HL-60 (cell line): ENCODE results near the gene RSF1.
"Not testable (repeated sequence)": the region's sequence is repeated elsewhere in the genome, so short reads cannot be mapped to it uniquely, and the experiment has no call there.

Experiments used
- DNase-seq, 2 experiments: peaks; one replicate each; pipeline ENCODE4 v3.0.0-alpha.2; 2010 to 2020; ENCODE audit warnings: low read depth in 1 of 2, low spot score in 1 of 2
- H3K27ac ChIP-seq: fragments of 250-450 bp; sonication (Bioruptor Pico); replicated peaks from 2 replicates; pipeline ENCODE4 v1.5.1; 2020; ENCODE audit warnings: mild to moderate bottlenecking, moderate library complexity
- H3K27me3 ChIP-seq: fragments of 250-450 bp; sonication (Bioruptor Pico); 2 replicates; pipeline ENCODE4 v1.5.1; 2021; ENCODE audit warnings: mild to moderate bottlenecking, moderate library complexity; ENCODE audit not compliant: insufficient read depth, poor library complexity, severe bottlenecking
- H3K4me3 ChIP-seq: replicated peaks from 2 replicates; pipeline ENCODE4 v1.5.1; 2011; ENCODE audit warnings: mild to moderate bottlenecking, control low read depth, low read length; ENCODE audit not compliant: insufficient read depth
- GABPA ChIP-seq: IDR thresholded peaks from 2 replicates; pipeline ENCODE4 v1.6.1; 2012; ENCODE audit warnings: low read depth
- POLR2AphosphoS5 ChIP-seq: IDR thresholded peaks from 2 replicates; pipeline ENCODE4 v1.6.1; 2012; ENCODE audit warnings: low read depth
- SPI1 ChIP-seq: IDR thresholded peaks from 2 replicates; pipeline ENCODE4 v1.6.1; 2012; ENCODE audit warnings: low read depth, mild to moderate bottlenecking, borderline replicate concordance
- TF ChIP-seq, protein P1 (sequence below): IDR thresholded peaks from one replicate; pipeline ENCODE4 v1.5.1; 2011; ENCODE audit warnings: low read length, control low read depth, inconsistent platforms; ENCODE audit not compliant: insufficient read depth
- TF ChIP-seq, protein P2 (sequence below): IDR thresholded peaks from 2 replicates; pipeline ENCODE4 v1.6.1; 2012; ENCODE audit warnings: low read depth; ENCODE audit not compliant: insufficient replicate concordance

Gene RSF1

DNA sequence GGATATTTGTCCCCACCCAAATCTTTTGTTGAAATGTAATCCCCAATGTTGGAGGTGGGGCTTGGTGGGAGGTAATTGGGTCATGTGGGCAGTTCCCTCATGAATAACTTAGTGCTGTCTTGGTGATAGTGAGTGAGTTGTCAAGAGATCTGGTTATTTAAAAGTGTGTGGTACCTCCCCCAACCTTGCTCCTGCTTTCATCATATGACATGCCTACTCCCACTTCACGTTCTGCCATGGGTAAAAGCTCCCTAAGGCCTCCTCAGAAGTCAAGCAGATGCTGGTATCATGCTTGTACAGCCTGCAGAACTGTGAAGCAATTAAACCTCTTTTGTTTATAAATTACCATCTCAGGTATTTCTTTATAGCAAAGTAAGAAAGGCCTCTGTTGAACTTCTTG, 31.0 kb upstream of the RSF1 start:
- no peak for DNase-seq
- TF ChIP-seq, protein P1, sequence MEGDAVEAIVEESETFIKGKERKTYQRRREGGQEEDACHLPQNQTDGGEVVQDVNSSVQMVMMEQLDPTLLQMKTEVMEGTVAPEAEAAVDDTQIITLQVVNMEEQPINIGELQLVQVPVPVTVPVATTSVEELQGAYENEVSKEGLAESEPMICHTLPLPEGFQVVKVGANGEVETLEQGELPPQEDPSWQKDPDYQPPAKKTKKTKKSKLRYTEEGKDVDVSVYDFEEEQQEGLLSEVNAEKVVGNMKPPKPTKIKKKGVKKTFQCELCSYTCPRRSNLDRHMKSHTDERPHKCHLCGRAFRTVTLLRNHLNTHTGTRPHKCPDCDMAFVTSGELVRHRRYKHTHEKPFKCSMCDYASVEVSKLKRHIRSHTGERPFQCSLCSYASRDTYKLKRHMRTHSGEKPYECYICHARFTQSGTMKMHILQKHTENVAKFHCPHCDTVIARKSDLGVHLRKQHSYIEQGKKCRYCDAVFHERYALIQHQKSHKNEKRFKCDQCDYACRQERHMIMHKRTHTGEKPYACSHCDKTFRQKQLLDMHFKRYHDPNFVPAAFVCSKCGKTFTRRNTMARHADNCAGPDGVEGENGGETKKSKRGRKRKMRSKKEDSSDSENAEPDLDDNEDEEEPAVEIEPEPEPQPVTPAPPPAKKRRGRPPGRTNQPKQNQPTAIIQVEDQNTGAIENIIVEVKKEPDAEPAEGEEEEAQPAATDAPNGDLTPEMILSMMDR, result no peak
- TF ChIP-seq GABPA (no peak), SPI1 (no peak), POLR2AphosphoS5 (no peak)
- TF ChIP-seq, protein P2, sequence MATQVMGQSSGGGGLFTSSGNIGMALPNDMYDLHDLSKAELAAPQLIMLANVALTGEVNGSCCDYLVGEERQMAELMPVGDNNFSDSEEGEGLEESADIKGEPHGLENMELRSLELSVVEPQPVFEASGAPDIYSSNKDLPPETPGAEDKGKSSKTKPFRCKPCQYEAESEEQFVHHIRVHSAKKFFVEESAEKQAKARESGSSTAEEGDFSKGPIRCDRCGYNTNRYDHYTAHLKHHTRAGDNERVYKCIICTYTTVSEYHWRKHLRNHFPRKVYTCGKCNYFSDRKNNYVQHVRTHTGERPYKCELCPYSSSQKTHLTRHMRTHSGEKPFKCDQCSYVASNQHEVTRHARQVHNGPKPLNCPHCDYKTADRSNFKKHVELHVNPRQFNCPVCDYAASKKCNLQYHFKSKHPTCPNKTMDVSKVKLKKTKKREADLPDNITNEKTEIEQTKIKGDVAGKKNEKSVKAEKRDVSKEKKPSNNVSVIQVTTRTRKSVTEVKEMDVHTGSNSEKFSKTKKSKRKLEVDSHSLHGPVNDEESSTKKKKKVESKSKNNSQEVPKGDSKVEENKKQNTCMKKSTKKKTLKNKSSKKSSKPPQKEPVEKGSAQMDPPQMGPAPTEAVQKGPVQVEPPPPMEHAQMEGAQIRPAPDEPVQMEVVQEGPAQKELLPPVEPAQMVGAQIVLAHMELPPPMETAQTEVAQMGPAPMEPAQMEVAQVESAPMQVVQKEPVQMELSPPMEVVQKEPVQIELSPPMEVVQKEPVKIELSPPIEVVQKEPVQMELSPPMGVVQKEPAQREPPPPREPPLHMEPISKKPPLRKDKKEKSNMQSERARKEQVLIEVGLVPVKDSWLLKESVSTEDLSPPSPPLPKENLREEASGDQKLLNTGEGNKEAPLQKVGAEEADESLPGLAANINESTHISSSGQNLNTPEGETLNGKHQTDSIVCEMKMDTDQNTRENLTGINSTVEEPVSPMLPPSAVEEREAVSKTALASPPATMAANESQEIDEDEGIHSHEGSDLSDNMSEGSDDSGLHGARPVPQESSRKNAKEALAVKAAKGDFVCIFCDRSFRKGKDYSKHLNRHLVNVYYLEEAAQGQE, result no peak
- H3K27me3 ChIP-seq, result no peaks in the 10 kb centered on the region

DNA sequence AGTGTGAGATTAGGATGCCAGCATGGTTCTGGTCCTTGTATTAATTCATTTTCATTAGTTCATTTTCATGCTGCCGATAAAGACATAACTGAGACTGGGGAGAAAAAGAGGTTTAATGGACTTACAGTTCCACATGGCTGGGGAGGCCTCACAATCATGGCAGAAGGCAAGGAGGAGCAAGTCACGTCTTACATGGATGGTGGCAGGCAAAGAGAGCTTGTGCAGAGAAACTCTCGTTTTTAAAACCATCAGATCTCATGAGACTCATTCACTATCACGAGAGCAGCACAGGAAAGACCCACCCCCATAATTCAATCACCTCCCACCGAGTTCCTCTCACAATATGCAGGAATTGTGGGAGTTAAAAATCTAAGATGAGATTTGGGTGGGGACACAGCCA, 23.2 kb upstream of the RSF1 start:
- H3K4me3 ChIP-seq, H3K27ac ChIP-seq, H3K27me3 ChIP-seq: not testable (repeated sequence)

More for the DNA sequence above, 31.0 kb upstream of the RSF1 start:
- Histone ChIP-seq H3K27ac (no peak overlapping the region), H3K4me3 (no peak overlapping the region)

DNA sequence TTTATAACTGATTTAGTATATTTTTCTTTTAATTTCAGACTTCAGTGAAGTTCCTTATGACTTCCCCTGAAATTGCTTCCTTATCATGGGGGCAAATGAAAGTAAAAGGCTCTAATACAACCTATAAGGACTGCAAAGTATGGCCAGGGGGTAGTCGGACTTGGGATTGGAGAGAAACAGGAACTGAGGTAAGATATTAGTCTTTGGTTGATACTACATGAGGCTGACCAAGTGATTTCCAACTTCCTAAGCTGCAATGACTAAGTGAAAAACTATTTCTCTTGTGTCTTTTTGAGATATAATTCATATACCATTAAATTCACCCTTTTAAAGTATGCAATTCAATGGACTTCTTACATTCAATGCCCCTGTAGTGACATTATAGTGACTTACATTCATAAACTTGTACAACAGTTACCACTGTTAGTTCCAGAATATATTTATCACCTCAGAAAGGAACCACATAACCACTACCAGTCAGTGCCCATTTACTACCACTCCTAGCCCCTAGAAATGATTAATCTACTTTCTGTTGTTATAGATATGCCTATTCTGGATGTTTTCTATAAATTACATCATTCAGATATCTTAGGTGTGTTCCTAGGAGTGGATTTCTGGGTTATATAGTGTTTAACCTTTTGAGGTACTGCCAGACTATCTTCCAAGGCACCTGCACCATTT, 22.1 kb upstream of the RSF1 start:
- H3K27me3 ChIP-seq, result no peaks in the 10 kb centered on the region
- H3K27ac ChIP-seq, result peak overlapping the region; percentile 3
- TF ChIP-seq GABPA, result no peak
- peak; percentile 80 for TF ChIP-seq SPI1
- H3K4me3 ChIP-seq, result no peak overlapping the region
- DNase-seq, result peak in 1 of 2 experiments; percentile 15

More for the DNA sequence above, 23.2 kb upstream of the RSF1 start:
- not testable (repeated sequence) for DNase-seq

DNA sequence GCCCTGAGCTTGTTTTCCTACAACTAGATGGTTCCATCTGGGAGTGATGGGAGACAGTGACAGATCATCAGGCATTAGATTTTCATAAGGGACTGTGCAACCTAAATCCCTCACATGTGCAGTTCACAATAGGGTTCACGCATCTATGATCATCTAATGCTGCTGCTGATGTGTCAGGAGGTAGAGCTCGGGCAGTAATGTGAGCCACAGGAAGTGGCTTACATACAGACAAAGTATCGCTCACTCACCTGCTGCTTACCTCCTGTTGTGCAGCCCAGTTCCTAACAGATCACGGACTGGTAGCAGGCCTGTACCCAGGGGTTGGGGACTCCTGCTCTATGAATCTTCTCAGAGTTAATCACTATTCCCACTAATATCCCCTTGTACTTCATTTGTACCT, 12.8 kb upstream of the RSF1 start:
- Histone ChIP-seq H3K27ac (no peak overlapping the region), H3K27me3 (no peaks in the 10 kb centered on the region)
- no peak for DNase-seq

DNA sequence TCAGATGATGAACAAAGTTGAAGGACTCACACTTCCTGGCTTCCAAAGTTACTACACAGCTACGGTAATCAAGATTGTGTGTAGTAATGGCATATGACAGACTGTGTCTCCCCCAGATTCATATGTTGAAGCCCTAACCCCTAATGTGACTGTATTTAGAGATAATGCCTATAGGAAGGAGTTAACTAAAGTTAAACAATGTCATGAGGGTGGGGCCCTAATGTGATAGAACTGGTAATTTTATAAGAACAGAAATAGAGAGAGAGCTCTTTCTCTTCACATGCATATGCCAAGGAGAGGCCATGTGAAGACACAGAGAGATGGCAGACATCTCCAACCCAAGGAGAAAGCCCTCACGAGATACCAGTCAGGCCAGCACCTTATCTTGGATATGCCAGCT, 8.4 kb upstream of the RSF1 start:
- Histone ChIP-seq H3K27me3 (no peaks in the 10 kb centered on the region), H3K4me3 (no peak overlapping the region), H3K27ac (no peak overlapping the region)
- no peak for DNase-seq
- TF ChIP-seq GABPA, result no peak

More for the DNA sequence above, 12.8 kb upstream of the RSF1 start:
- H3K4me3 ChIP-seq, result no peak overlapping the region
- TF ChIP-seq SPI1, result no peak

DNA sequence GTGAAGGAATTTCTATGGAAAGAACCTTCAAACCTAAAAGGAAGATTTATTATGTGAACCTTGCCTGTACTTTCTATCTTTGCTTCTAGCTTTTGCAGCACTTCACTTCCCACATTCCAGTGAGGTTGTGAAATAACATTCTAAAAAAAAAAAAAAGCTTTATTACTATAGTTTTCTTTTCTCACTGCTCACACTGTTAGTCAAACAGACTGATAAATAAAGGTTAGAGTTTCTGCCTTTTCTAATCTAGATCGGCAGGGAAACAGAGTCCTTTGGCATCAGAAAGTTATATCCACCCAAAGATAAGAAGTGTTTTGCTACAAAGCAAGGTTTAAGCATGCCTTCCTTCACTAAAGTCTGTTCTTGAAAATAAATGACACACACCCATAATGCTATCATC, 3.3 kb upstream of the RSF1 start:
- H3K27ac ChIP-seq, result no peak overlapping the region
- no peaks in the 10 kb centered on the region for H3K27me3 ChIP-seq
- no peak overlapping the region for H3K4me3 ChIP-seq
- TF ChIP-seq, protein P1, result no peak
- TF ChIP-seq, protein P2, result no peak
- TF ChIP-seq POLR2AphosphoS5 (no peak), SPI1 (no peak; the same call in 1 of the 2 replicates), GABPA (no peak)
- DNase-seq, result no peak

DNA sequence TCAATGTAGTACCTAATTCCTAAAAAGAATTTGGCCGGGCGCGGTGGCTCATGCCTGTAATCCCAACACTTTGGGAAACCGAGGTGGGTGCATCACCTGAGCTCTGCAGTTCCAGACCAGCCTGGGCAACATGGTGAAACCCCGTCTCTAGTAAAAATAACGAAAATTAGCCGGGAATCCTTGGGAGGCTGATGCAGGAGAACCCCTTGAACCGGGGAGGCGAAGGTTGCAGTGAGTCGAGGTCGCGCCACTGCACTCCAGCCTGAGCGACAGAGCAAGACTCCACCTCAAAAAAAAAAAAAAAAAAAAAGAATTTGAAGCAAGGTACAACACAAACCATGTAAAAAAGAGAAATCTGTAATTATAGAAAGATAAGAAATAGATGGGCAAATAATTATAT, 1.6 kb upstream of the RSF1 start:
- not testable (repeated sequence) for H3K4me3 ChIP-seq, H3K27me3 ChIP-seq, DNase-seq, H3K27ac ChIP-seq
